Stimulated activated CD4-positive, alpha-beta T cell treated with anti-CD3 and anti-CD28 coated beads, Interleukin-1b, Interleukin-23, amount 100 ng/mL, for 48 hours (primary cell): ENCODE data around the gene RFC5.

Experiments used
- DNase-seq: peaks from one replicate; pipeline ENCODE4 v3.0.0-alpha.2; 2020

RFC5 gene

GRCh38 chr12:118016424-118017264, at the start of gene RFC5:
Gene RFC5 (plus strand): TSS chr12:118016703. CDS start chr12:118016828, 125 bp downstream.
- peak; percentile 97 for DNase-seq

GRCh38 chr12:117967043-117967442, 49.5 kb upstream of the RFC5 start:
- no peak for DNase-seq

DNA sequence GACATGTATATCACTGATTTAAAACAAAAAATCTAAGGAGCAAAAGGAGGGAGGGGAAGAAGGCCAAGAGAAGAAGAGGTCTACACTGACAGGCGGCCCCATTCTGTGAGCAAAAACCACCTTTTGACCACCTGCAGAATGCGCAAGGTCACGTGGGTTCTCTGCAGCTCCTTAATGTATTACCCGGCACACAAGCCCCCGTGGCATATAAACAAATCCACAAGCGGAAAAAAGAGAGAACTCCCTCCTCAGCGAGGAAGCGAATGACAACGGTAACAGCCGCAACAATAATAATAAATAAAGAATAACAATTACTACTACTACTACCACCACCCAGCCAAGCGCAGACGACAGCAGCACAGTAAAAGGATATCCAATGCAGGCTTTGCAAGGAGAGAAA, 49.0 kb upstream of the RFC5 start:
- DNase-seq, result no peak

GRCh38 chr12:117968151-117968789, 48.2 kb upstream of the RFC5 start:
- no peak for DNase-seq

DNA sequence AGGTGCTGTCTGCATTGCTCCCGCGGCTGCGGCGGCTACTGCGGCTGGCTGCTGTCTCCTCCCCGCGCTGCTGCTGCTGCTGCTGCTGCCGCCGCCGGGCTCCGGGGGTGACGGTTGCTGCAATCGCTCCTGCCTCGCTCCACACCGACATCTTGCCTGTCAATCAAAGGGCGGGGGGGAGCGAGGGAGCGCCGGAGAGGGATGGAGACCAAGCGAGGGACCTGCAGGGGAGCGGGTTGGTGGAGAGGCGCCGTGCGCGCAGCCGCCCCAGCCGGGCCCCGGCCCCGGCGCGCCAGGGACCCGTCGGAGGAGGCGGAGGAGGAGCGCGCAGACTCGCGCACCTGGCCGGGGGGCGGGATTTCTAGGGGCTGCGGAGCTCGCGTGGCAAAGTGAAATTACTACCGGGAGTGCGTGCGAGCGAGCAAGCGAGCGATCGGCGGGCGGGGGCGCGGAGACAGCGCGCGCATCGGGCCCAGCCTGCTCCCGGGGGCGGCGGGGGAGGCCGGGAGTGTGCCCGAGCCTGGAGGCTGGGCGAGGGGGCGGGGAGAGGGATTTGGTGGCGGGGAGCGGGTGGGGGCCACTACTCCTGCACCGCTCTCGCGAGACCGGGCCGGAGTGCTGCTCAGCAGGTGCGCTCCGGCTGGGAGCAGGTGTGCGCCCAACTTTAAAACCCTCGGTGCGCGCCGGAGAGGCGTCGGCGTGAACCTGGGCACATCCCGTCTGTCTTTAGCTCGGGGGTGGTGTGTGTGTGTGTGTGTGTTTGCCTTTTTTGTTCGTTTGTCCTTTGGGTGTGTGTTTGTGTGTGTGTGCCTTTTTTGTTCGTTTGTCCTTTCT, 47.5 kb upstream of the RFC5 start, which contains the start of gene KSR2:
Gene KSR2, minus strand, starts transcription at position 165 of the 834 bp plus-strand sequence. CDS start 735 bp downstream, outside the sequence.
- peak; percentile 66 for DNase-seq

GRCh38 chr12:117970334-117970733, 46.2 kb upstream of the RFC5 start:
- no peak for DNase-seq

DNA sequence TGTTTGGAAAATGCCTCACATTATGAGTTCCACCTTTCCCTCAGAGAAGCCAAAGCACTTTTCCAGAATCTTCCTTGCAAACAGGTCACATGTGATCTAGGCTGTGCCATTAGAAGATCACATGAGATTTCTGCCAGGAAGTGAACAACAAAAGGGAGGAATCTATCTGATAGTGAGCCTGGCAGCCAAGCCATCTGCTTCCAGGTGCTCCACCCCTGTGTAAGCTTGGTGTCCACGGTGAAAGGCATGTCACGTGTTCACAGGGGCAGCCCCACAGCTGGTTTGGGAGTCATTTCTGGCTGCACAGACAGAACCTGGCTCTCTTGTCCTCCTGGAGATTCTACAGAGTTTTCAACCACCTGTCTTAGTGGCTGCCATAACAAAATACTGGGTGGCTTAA, 44.2 kb upstream of the RFC5 start:
- no peak for DNase-seq

DNA sequence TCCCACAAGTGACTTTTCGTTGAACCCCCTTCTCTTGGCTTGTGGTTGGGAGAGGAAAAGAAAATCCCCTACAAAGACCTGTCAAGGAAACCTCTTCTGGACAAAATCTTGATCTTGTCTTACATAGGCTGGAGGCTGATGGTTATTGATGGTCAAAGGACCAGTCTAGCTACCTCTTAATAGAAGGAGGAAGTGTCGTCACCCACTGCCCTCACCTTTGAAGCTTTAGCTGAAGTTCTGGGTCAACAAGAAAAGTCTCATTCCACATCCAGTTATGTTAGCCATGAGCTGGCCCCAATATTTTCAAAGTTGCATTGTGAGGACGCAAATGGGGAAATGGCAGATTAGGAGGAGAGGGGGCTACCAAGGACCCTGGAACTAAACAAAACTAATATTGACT, 41.5 kb upstream of the RFC5 start:
- DNase-seq, result no peak

- no peak for DNase-seq
Observed at GRCh38 chr12:117977373-117977772, 39.1 kb upstream of the RFC5 start.

GRCh38 chr12:117980616-117981015, 35.9 kb upstream of the RFC5 start:
- DNase-seq, result no peak

DNA sequence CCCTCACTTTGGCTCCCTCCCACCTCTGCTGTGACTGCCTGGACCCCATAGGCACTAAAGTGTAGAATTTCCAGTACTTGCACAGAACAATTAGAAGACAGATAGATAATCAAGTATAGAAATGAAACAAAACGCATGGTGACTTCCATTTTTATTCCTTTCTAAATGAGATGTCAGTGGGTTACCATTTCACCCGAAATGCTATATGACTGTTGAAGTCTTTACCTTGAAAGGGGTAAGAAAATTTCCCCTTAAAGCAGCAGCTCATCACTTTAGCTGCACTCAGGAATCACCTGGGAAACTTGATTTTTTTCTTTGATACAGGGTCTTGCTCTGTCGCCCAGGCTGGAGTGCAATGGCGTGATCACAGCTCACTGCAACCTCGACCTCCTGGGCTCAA, 35.2 kb upstream of the RFC5 start:
- no peak for DNase-seq

GRCh38 chr12:117985182-117985581, 31.3 kb upstream of the RFC5 start:
- DNase-seq, result no peak

GRCh38 chr12:117986705-117987469, 29.6 kb upstream of the RFC5 start:
- no peak for DNase-seq

GRCh38 chr12:117994551-117995438, 21.7 kb upstream of the RFC5 start:
- DNase-seq, result no peak

DNA sequence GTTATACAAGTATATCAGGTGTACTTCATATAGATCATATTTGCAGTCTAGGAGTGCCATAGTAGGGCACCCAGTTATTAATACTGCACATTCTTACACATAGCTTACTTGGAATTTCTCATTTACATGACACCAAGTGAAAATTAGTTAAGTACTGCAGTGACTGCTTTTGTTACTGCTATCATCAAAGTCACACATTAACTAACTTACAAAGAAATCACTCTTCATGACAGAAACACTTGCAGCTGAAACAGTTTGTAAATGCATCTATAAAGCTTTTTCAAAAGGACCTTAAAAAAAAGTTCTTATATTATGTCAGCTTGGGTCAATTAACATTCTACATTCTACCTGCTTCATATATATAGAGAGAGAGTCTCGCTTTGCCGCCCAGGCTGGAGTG, 17.8 kb upstream of the RFC5 start:
- no peak for DNase-seq

- DNase-seq, result peak; percentile 12
Observed at GRCh38 chr12:117999806-118000205, 16.7 kb upstream of the RFC5 start.

DNA sequence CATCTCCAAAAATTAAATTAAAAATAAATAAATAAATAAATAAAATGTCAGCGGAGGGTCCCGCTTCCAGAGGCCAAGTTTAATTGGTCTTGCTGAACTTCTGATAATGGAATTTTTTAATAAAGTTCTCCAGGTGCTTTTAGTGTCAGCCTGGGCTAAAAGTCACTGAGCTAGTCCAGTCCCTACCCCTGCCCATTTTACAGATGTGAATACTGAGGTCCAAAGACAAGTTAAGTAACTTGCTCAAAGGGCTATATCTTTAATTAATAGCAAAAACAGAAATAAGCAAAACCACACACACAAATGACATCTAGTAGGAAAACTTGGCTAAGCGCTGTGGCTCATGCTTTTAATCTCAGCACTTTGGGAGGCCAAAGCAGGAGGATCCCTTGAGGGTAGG, 5.6 kb upstream of the RFC5 start:
- no peak for DNase-seq

GRCh38 chr12:118011377-118011776, 5.1 kb upstream of the RFC5 start:
- DNase-seq, result no peak

GRCh38 chr12:118011961-118012360, 4.5 kb upstream of the RFC5 start:
- no peak for DNase-seq

GRCh38 chr12:118013283-118013682, 3.2 kb upstream of the RFC5 start:
- DNase-seq, result no peak

- DNase-seq, result no peak
Observed at GRCh38 chr12:118015306-118015705, 1.2 kb upstream of the RFC5 start.

DNA sequence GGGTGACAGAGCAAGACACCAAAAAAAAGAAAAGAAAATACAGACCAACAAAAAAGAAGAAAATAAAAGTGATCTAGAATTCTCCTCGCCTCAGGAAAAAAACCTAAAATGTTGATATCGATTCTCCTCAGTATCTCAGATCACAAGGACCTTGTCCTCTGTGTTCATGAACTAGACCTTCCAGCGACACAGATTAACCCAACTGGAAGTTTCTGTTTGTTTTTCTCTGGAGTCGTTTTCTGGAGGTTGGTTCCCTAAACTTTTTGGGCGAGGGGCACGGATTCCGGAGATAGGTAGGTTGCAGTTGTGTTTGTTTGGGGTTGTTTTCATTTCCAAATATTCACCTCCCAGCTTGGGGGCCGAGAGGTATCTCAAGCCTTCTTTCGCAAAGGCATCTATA, 559 bp upstream of the RFC5 start:
- DNase-seq, result no peak
